GM12801 (cell line): Measurements from ENCODE around the gene SLC38A1.

Experiments
- TF ChIP-seq, protein P1 (sequence below): IDR thresholded peaks from one replicate; pipeline ENCODE4 v1.5.1; 2011; ENCODE audit warnings: control low read depth; ENCODE audit not compliant: insufficient read length; ENCODE audit errors: extremely low read depth

SLC38A1 gene

DNA sequence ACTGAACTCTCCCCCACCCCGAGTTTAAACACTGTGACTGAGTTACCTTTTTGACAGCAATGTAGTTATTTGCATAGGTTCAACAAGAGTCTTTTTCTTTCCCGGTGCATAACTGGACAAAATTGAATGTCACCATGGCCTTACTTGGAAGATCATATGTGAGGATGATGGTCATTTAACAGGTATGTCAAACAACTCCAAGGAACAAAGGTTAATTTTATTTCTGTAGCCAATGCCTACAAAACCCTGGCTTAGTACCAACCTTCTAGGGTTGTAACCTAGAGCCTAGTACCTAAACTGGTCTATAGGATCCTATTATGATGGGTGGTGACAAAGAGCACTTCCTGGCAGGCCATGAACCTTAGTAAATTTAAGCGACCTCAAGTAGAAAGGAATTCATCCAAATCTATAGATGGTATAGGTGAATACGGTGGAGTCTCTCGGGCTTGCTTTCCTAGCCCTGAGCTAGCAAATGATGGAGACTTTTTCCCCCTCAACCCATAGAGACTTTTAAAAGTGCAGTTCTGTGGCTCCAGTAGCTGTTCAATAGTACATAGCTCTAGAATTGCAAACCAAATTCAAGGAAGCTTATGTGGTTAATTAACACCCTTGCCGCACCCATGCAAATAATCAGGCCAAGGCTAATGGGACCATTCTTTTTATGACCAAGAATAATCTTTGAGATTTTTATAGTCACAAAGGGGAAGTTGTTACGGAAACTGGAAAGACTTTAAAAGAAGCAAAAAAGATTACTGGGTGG is 89.0 kb downstream of the SLC38A1 start:
- TF ChIP-seq, protein P1, sequence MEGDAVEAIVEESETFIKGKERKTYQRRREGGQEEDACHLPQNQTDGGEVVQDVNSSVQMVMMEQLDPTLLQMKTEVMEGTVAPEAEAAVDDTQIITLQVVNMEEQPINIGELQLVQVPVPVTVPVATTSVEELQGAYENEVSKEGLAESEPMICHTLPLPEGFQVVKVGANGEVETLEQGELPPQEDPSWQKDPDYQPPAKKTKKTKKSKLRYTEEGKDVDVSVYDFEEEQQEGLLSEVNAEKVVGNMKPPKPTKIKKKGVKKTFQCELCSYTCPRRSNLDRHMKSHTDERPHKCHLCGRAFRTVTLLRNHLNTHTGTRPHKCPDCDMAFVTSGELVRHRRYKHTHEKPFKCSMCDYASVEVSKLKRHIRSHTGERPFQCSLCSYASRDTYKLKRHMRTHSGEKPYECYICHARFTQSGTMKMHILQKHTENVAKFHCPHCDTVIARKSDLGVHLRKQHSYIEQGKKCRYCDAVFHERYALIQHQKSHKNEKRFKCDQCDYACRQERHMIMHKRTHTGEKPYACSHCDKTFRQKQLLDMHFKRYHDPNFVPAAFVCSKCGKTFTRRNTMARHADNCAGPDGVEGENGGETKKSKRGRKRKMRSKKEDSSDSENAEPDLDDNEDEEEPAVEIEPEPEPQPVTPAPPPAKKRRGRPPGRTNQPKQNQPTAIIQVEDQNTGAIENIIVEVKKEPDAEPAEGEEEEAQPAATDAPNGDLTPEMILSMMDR = no peak

DNA sequence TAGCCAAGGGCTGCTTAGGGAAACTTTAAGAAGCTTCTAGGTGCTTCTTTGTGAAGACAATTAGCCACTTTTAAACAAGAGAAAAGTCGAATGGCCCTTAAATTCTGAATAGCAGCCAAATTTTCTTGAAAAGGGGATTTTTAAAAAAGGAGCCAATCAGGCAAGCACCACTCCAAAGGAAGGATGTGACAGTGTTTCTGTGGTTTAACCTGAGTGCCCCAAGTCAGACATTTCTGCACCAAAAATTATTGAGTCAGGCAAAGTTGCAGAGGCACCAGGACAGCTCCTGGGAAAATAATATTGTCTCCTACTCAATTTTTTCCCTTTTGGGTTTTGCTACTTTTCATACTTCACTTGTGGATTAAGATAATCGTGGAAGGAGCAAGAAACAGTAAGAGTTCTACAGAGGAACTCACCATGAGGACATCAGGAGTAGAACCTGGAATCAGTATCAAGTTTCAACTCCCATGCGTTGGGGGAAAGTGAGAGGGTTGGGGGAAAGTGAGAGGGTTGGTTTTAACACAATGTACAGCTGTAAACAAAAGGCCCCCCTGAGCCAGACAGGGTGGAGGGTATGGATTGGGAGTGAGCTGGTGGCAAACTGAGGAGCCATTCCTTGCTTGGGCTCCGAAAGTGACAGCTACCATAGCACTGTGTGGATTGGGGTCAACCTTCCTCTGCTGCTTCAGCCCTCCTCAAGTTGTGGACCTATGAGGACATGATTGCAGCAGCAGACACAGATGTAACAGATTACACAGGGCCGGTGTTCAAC is 90.8 kb downstream of the SLC38A1 start:
- TF ChIP-seq, protein P1 = no peak

GRCh38 chr12:46177025-46177424 is 91.8 kb downstream of the SLC38A1 start:
- TF ChIP-seq, protein P1 = no peak

- TF ChIP-seq, protein P1 = no peak
Measured at GRCh38 chr12:46174919-46175318, 93.9 kb downstream of the SLC38A1 start.

DNA sequence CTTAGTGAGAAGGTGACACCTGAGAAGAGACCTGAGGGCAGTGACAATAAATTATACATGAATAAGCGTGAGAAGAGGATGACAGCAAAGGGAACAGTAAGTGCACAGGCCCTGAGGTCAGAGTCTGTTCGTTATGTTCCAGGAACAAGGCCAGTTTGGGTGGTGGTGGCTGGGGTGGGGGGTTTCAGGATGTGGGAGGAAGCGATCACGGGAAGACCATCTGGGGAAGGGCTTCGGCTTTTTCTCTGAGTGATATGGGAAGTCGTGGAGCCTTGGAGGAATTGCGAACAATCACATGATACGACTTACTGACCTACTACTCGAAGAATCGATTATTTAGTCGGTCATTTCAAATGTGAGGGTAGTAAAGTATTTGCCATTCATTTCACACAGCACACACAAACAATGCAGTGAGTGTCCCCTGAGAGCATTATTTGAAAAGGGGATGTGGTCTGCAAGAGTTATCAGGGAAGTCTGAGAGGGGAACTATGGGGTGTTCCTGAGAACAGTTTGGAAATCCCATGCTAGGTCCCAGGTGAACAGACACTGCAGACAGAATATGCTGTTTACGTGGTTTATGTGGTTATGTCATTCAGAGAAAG is 94.7 kb downstream of the SLC38A1 start:
- TF ChIP-seq, protein P1 = no peak

DNA sequence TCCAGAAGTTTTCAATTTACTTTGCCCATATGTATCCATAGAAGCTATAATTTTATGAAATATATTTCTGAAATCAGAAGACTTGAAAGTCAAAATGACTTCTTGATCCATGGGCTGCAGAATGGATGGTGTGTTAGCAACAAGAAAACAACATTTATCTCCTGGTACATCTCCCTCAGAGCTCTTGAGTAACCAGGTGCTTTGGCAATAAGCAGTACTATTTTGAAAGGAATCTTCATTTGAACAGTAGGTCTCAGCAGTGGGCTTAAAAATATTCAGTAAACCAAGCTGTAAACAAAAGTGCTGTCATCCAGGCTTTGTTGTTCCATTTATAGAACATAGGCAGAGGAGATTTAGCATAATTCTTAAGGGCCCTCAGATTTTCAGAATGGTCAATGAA is 100.4 kb downstream of the SLC38A1 start:
- TF ChIP-seq, protein P1 = no peak

- TF ChIP-seq, protein P1 = no peak
Measured at GRCh38 chr12:46167412-46167811, 101.4 kb downstream of the SLC38A1 start.
